Measurements from ENCODE around the gene TSC2. TPM values are rescaled to one million over a fixed set of nuclear protein-coding genes. Genes with fewer than 3 reads are reported as not detected.
"Not testable (repeated sequence)": the region's sequence is repeated elsewhere in the genome, so short reads cannot be mapped to it uniquely, and the experiment has no call there.

TSC2 gene
- total RNA-seq, 1 donor from 2014 or later = 64.1 TPM

DNA sequence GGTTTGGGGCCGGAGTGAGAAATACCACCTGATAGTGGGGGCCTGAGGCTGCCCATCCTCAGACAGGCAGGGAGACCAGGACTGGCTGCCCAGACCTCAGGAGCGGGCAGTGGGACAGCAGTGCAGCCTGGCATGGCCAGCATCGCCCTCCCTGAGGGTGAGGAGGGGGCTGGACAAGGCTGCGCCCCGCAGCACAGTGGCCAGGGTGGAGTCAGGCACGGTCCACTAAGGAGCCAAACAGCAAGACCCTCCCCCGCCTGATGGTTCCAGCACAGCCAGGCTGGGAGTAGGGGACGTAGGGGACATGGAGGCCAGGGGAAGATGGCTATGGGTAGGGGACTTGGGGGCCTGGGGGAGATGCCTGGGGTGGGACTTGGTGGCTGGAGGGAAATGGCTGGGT lies 41.5 kb upstream of the TSC2 start:
- DNase-seq (ENCODE audit: low read depth) = no peak

DNA sequence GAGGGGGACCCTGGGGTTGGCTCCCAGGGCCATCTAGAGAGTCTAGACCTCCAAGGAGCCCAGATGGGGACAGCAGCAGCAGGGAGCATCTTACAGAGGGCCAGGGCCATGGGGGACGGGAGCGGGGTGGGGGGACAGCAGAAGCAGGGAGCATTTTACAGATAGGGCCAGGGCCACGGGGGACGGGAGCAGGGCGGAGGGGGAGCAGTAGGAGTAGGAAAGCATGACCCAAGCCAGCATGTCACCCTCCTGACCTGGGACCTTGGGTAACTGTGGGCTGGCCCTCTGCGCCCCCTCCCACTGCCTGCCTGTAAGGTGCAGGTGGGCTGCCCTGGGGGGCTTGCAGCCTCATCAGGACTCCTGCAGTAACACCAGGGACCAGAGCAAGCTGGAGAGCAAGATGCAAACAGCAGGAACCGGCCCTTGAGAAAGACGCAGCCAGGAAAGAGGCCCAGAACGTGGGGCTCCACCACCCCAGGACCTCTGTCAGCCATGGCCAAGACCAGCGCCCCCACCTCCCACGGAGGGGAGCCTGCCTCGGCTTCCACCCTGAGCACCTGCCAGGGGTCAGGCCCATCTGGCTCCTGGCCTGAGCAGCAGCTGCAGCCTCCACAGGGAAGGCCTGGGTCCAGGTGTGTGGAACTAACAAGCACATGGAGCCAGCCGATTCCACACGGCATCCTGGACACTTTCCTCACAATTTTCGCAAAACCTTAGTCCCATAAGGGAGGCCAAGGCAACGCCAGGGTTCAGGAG lies 40.5 kb upstream of the TSC2 start:
- no peak overlapping the region for H3K4me3 ChIP-seq (ENCODE audit: low read depth, low read length)
- DNase-seq (ENCODE audit: low read depth) = no peak
- TF ChIP-seq CTCF (conservative IDR thresholded peaks at IDR 0.05; ENCODE audit: low read depth, low read length) = no peak

More for the DNA sequence above, 41.5 kb upstream of the TSC2 start:
- no peak for TF ChIP-seq CTCF (conservative IDR thresholded peaks at IDR 0.05; ENCODE audit: low read depth, low read length)
- H3K4me3 ChIP-seq (ENCODE audit: low read depth, low read length) = no peak overlapping the region

DNA sequence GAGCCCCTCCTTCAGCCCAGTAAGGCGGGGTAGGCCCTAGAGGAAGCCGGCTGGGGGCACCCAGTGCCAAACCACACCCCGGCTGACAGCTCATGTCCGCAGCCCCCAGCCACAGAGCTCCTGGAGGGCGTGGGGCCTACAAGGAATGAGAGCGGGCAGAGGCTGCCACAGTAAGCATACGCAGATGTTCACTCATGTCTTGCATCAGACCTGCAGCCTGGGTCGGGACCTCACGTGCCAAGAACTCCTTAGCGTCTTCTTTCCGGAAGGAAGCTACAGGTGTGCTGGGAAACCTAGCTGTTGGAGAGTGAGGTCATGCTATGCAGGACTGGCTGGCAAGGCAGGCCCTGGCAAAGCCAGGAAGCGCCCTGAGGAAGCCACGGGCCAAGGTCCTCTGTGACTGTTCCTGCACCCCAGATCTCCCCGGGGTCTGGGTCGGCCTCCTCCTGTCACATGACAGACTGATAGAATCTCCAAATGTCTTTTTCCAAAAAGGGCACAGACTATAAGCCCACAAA lies 39.7 kb upstream of the TSC2 start:
- DNase-seq (ENCODE audit: low read depth) = no peak
- H3K4me3 ChIP-seq (ENCODE audit: low read depth, low read length) = peak overlapping the region; percentile 85
- TF ChIP-seq CTCF (conservative IDR thresholded peaks at IDR 0.05; ENCODE audit: low read depth, low read length) = no peak

DNA sequence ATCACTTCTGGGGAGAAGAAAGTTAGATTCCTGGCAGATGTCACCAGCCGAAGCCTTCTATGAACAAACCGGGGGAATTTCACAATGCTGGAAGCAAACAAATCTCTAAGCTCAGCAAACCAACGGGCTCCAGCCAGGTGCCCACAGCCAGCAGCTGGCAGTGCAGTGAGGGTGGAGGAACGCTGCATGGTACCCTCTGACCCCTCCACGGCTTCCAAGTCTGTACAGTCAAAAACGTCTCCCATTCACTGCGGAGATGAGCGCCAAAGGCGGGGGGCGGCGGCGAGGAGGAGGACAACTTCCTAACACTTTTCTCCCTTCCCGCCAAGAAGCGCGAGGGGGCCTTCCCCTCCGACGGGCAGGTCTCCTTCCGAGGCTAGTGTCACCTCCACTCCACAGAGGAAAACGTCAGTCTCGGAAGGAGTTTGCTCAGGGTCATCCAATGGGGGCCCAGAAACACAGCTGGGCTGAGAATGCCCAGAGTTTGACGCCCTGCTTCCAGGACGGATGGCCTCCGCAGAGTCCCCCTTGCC lies 39.1 kb upstream of the TSC2 start:
- peak overlapping the region; percentile 85 for H3K4me3 ChIP-seq (ENCODE audit: low read depth, low read length)
- no peak for TF ChIP-seq CTCF (conservative IDR thresholded peaks at IDR 0.05; ENCODE audit: low read depth, low read length)
- no peak for DNase-seq (ENCODE audit: low read depth)

- TF ChIP-seq CTCF (conservative IDR thresholded peaks at IDR 0.05; ENCODE audit: low read depth, low read length) = no peak
- no peak for DNase-seq (ENCODE audit: low read depth)
Measured at GRCh38 chr16:2009164-2009711, 38.5 kb upstream of the TSC2 start.

DNA sequence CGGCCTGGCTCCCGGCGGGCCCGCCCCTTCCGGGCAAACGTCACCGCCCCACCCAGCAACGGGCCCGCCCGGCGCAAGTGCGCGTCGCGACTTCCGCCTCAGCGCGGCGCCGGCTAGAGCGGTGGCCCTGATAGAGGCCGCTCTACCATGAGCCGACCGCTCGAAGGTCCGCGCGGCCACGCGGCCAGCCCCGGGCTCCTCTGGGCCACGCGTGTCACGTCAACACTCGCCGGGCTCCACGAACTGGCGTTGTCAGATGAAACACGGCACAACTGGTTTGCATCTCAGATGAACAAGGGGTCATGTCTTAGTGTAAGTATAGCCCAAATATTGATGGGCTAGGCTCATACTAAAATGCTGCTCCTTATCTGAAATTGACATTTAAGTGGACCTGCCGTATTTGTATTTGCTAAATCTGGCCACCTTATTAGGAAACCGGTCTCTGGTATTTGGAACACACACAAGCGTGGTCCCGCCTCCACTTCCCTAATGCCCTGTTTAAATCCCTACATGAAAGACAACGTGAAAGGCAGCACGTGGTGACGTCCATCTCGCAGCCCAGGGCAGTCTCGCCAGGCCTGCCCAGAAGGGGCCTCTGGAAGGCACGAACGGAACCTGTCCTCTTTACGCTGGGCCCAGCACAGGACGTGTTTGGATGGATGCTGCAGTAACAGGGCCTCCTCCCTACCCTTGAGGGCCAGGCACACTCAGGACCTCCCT lies 37.8 kb upstream of the TSC2 start, which contains the start of gene ZNF598:
Gene ZNF598, minus strand, starts transcription at position 31 of the 720 bp plus-strand sequence.
- H3K4me3 ChIP-seq (ENCODE audit: low read depth, low read length) = peak within 1 kb of the TSS; percentile 87
- no peak for TF ChIP-seq CTCF (conservative IDR thresholded peaks at IDR 0.05; ENCODE audit: low read depth, low read length)
- no peak for DNase-seq (ENCODE audit: low read depth)

More at GRCh38 chr16:2009164-2009711, 38.5 kb upstream of the TSC2 start:
- peak overlapping the region; percentile 85 for H3K4me3 ChIP-seq (ENCODE audit: low read depth, low read length)

DNA sequence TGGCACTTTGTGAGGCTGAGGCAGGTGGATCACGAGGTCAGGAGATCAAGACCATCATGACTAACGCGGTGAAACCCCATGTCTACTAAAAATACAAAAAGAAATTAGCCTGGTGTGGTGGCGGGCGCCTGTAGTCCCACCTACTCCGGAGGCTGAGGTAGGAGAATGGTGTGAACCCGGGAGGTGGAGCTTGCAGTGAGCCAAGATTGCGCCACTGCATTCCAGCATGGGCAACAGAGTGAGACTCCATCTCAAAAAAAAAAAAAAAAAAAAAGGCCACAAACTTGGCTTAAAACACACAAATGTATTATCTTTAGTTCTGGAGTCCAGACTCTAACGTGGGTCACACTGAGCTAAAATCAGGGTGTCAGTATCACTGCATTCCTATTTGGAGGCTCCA lies 36.1 kb upstream of the TSC2 start:
- H3K4me3 ChIP-seq (ENCODE audit: low read depth, low read length); DNase-seq (ENCODE audit: low read depth): not testable (repeated sequence)

All from epithelial cell of proximal tubule (primary cell).